DMS 273 (cell line): Measurements from ENCODE around the gene ZNF664.

Experiments used
- DNase-seq: peaks from one replicate; lab custom pipeline; 2025; ENCODE audit not compliant: unreplicated experiment; lab: John Stamatoyannopoulos, UW

ZNF664 gene

DNA sequence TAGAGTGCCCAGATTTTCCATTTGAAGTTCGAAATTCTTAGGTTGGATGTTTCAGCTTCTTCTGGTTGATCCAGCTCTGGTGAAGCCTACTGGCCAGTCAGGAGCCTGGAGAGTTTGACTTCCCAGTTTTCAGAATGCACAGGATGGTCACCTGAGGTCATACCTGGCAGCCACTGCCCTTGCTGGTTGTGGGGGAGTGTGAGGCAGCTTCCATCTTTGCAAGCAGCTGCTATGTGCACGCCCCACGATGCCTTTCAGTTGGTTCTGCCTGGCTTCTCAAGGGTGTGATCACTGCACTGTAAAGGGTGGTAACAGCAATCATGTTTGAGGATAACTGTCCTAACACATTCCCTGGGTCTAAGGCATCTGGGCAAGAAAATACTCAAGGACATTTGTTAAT lies 15.8 kb upstream of the ZNF664 start:
- no peak for DNase-seq

- DNase-seq: no peak
Measured at GRCh38 chr12:123958462-123958861, 14.6 kb upstream of the ZNF664 start.

DNA sequence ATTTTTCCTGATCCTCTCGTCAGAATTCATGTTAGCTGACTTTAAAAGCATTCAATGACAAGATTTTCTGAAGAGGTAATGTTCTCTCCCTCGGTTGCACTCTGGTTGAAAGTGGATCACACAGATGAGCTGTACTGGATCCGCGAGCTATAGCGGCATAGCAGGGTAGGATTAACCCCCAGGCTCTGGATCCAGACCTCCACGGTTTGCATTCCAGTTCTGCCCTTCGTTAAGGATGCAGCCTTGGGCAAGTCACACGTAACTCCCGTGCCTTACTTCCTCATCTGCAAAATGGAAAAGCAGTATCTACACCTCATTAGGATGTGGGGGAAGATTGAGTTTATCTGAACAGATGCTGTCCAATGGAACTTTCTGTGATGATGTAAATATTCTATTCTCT lies 14.1 kb upstream of the ZNF664 start:
- no peak for DNase-seq

- DNase-seq: no peak
Measured at GRCh38 chr12:123960029-123960735, 12.8 kb upstream of the ZNF664 start.

- no peak for DNase-seq
Measured at GRCh38 chr12:123960856-123961255, 12.2 kb upstream of the ZNF664 start.

DNA sequence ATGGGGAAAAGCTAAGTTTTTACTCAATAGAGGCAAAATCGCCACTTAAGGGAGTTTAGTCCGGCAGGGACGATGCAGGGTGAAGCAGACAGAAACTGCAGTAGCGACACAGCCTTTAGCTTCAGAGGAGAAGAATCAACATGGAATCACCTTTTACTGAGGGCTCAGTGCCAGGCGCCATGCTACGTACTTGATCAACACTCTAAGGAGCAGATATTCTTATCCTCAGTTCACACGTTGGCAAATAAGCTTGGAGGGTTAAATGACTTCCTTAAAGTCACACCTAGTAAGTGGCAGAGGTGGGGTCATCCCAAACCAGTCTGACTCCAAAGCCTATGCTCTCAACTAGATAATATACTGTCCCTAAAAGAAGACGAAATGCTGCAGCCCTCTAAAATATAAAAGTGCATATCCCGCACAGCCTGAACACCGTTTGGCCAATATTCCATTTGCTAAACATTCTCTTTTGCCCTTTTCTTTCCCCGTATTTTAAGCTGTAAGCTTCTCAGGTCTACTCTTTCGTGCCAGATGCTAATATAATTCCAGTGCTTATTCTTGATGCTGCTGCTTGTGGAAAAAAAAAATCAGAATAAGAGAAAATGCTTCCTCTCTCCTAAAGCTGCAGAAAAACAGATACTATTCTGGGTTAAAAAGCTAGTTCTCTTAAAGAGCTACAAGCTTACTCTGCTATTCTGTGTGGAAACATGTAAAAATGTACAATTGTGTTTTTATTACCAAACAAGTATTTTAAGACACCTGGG lies 11.2 kb upstream of the ZNF664 start:
- DNase-seq: no peak

DNA sequence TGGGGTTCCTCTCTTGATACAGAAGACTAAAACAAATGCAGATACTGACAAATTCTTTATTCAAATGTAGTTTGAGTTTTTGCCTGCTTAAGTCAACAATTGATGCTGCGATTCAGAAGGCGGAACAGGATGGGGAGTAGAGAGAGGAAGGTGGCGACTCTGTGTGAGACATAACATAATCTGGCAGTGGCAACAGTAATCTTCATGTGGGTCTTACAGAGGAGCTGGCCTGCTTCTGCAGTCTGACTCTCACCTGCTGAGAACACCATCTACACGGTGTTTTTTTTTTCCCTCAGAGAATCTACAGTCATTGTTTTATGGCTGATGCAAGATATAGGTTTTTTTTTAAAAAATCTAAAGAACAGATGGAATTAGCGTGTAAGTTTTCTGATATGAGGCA lies 10.5 kb upstream of the ZNF664 start:
- DNase-seq: no peak

GRCh38 chr12:123963821-123964220 lies 9.2 kb upstream of the ZNF664 start:
- no peak for DNase-seq

- DNase-seq: no peak
Measured at GRCh38 chr12:123965382-123965781, 7.6 kb upstream of the ZNF664 start.

- DNase-seq: no peak
Measured at GRCh38 chr12:123966596-123966995, 6.4 kb upstream of the ZNF664 start.

- DNase-seq: no peak
Measured at GRCh38 chr12:123967121-123967586, 5.9 kb upstream of the ZNF664 start.

DNA sequence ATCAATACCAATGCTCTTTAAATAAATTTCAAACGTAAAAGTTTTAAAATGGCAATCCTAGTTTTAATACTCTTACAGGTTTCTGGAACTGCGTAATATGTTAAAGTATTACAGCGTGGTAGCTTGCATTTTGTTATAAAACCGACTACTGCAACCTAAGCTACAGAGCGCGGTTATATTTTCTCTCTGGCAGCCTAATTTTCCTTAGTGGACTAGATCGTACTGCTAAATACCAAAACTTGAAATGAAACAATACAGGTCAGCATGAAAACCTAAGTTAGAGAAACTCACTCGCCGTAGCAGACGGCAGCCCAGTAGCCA lies 1.6 kb upstream of the ZNF664 start:
- no peak for DNase-seq

GRCh38 chr12:123971770-123972456 lies 1.1 kb upstream of the ZNF664 start:
- peak; percentile 40 for DNase-seq

DNA sequence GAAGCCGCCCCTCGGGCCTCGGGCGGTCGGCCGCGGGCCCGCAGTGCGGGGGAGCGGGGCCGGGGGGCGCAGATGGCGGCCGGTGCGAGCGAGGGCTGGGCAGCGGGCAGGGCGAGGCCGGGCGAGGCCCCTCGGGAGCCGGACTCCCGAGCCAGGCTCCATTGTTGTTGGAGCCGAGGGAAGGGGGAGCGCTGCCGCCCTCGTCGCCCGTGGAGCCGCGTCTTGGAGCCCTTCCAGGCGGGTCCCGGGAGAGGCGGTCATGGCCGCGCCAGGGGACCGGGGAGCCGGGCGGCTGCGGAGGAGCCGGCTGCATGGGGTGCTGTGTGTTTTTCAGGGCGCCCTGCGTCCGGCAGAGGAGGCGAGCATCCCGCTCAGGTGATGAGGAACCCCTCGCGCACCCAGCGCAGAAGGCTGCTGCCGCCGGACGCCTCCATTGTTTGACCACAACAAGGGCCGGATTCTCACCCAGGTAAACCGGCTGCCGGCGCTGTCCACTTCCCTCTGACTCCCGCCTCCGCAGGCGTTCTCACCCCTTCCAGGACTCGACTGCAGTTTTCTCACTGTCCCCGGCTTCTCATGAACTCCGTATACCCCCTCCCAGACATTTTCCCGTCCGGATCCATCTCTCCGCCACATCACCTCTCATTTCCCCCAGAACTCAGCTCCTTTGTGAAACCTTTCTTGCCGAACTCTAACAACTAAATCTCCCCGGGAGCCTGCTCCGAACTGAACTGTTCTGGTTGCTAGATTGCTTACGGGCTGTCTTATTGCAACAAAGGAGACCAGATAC lies 732 bp downstream of the ZNF664 start:
- DNase-seq: peak; percentile 44

- DNase-seq: no peak
Measured at GRCh38 chr12:123976227-123976826, 3.3 kb downstream of the ZNF664 start.

GRCh38 chr12:123979566-123979965 lies 6.6 kb downstream of the ZNF664 start:
- no peak for DNase-seq

DNA sequence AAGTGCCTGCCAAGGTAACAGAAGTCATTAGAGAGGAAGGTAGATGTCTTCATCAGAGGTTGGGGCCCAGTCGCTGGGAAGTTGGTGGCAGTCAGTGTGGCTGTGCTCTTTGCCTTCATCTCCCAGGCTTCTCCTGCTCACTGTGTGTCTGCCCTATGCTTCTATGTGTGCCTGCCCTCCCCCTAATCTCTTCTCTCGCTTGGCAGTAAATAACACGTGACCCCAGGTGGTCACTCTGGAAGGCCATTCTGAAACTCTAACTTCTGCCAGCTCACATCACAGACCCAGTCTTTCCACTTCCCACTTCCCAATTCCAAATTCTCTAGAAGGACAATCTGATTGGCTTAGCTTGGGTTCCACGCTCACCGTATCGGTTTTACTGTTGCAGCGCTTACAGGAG lies 9.3 kb downstream of the ZNF664 start:
- DNase-seq: no peak

GRCh38 chr12:123983822-123984485 lies 10.9 kb downstream of the ZNF664 start:
- peak; percentile 66 for DNase-seq

GRCh38 chr12:123984903-123985302 lies 11.9 kb downstream of the ZNF664 start:
- no peak for DNase-seq

DNA sequence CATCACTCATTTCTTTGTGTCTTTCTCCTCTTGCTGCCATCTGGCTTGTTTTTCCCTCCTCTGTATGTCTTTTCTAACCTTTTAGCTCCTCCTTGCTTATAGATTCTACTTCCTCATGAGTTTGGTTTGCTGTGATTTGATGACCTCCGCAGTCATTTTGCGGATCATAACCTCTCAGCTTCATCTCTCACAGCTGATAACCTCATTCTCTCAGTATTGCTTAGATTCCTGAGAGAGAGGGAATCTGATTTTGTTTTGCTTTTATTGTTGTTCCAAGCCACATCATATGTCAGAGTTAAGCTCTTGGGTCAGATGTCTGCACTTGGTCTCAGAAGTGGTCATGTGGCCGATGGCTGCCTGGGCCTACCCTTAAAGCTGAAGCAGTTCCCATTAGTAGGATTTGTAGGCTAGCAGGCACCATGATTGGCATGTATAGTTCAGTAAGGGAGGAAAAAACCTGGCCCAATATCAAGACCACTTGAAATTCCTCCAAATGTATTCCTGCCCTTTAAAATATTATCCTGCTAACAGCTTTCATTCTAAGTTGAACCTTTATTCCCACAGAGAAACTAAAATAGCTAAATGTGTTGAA lies 13.5 kb downstream of the ZNF664 start:
- DNase-seq: no peak
